Testis (tissue), 3 donors: ENCODE data around the gene C20orf141. TPM values are rescaled to one million over a fixed set of nuclear protein-coding genes. Genes with fewer than 3 reads are reported as not detected.
"Not testable (repeated sequence)": the region's sequence is repeated elsewhere in the genome, so short reads cannot be mapped to it uniquely, and the experiment has no call there.

Experiments
- DNase-seq: peaks from one replicate; pipeline ENCODE4 v3.0.0-alpha.2; 2019
- H3K27ac ChIP-seq, 2 donors: fragments of 200-600 bp; sonication (generic); one replicate each; pipeline ENCODE4 v1.5.1; 2019
- H3K27me3 ChIP-seq: fragments of 200-600 bp; sonication (generic); one replicate; pipeline ENCODE4 v1.5.1; 2019
- H3K36me3 ChIP-seq: fragments of 200-600 bp; sonication (generic); one replicate; pipeline ENCODE4 v1.5.1; 2017; ENCODE audit warnings: low read depth; ENCODE audit errors: missing control alignments
- H3K4me1 ChIP-seq: fragments of 200-600 bp; sonication (generic); one replicate; pipeline ENCODE4 v1.5.1; 2019
- H3K4me3 ChIP-seq, 2 donors: fragments of 200-600 bp; sonication (generic); one replicate each; pipeline ENCODE4 v1.5.1; 2017 to 2019
- H3K9me3 ChIP-seq: fragments of 200-600 bp; sonication (generic); one replicate; pipeline ENCODE4 v1.5.1; 2017
- CTCF ChIP-seq, 3 experiments: fragments of 450-650 bp in 2 of 3; fragments of 200-600 bp in 1 of 3; sonication (generic) in 1 of 3; IDR thresholded peaks; one replicate each; pipeline ENCODE4 v1.5.1; 2016 to 2019; ENCODE audit warnings: antibody characterized with exemption in 3 of 3, mild to moderate bottlenecking in 2 of 3, moderate library complexity in 1 of 3
- POLR2A ChIP-seq: fragments of 450-650 bp; IDR thresholded peaks from one replicate; pipeline ENCODE4 v1.6.1; 2017; ENCODE audit warnings: antibody characterized with exemption, mild to moderate bottlenecking, moderate library complexity
- WGBS, 2 donors: methylation state at CpG; one replicate each; pipeline ENCODE4 v1.1.5; 2018; 5-methylcytosine and 5-hydroxymethylcytosine counted together
- intact Hi-C: fragments of 100-400 bp; cut with DNase I; formaldehyde crosslinking; loops from one replicate; pipeline ENCODE4 v1.15.1; 2023; ENCODE audit warnings: low total_unique reads
- polyA plus RNA-seq: library from polyadenylated mRNA; stranded (reverse); fragments of 350-450 nt; fragmentation: Illumina TruSeq; extraction: RNeasy Lipid Tissue Mini Kit (QIAGEN cat#74804); gene quantifications from one replicate; pipeline ENCODE4 v1.2.3, GENCODE V29; 2014; ENCODE audit warnings: low read depth, low replicate concordance; ENCODE audit not compliant: insufficient read depth
- total RNA-seq, 2 donors: library from RNA; depleted of rRNA; stranded (reverse); fragments of >200 nt; gene quantifications; one replicate each; pipeline ENCODE4 v1.2.3, GENCODE V29; 2016

Gene C20orf141
- total and polyA plus RNA-seq, 3 donors from 2014 or later: 53.6 to 177 (median 154) TPM

GRCh38 chr20:2825761-2826160, 11.0 kb downstream of the C20orf141 start:
- H3K27me3 ChIP-seq: no peaks in the 10 kb centered on the region
- no peaks in the 10 kb centered on the region for H3K4me1 ChIP-seq
- no peak for TF ChIP-seq CTCF (IDR thresholded peaks at IDR 0.05)
- no peak for TF ChIP-seq POLR2A
- WGBS, 2 donors: 93 to 94% methylated on average over 2 of the region's 2 CpGs
- H3K4me3 ChIP-seq: no peak overlapping the region
- no peak for DNase-seq
- no peak overlapping the region for H3K27ac ChIP-seq
- intact Hi-C loops: no loop called here
- no peaks in the 10 kb centered on the region for H3K9me3 ChIP-seq
- no peaks in the 10 kb centered on the region for H3K36me3 ChIP-seq

- H3K4me3 ChIP-seq: no peak overlapping the region
- WGBS, 2 donors: 95 to 97% methylated on average over 4 of the region's 4 CpGs
- DNase-seq: no peak
- no peaks in the 10 kb centered on the region for H3K4me1 ChIP-seq
- H3K27ac ChIP-seq: no peak overlapping the region
- no peaks in the 10 kb centered on the region for H3K27me3 ChIP-seq
- TF ChIP-seq POLR2A (no peak), CTCF (IDR thresholded peaks at IDR 0.05) (no peak)
- H3K36me3 ChIP-seq: no peaks in the 10 kb centered on the region
- no peaks in the 10 kb centered on the region for H3K9me3 ChIP-seq
- intact Hi-C loops: no loop called here
Measured at GRCh38 chr20:2826655-2827054, 11.9 kb downstream of the C20orf141 start.

- H3K27ac ChIP-seq: no peak overlapping the region
- DNase-seq: peak; percentile 4
- no peaks in the 10 kb centered on the region for H3K4me1 ChIP-seq
- intact Hi-C loops: no loop called here
- H3K4me3 ChIP-seq: no peak overlapping the region
- H3K36me3 ChIP-seq: no peaks in the 10 kb centered on the region
- H3K9me3 ChIP-seq: no peaks in the 10 kb centered on the region
- H3K27me3 ChIP-seq: no peaks in the 10 kb centered on the region
- 76 to 78% methylated on average over 6 of the region's 6 CpGs for WGBS, 2 donors
- no peak for TF ChIP-seq CTCF (IDR thresholded peaks at IDR 0.05)
- no peak for TF ChIP-seq POLR2A
Measured at GRCh38 chr20:2829376-2829775, 14.6 kb downstream of the C20orf141 start.

GRCh38 chr20:2831206-2831605, 16.4 kb downstream of the C20orf141 start:
- H3K36me3 ChIP-seq, H3K4me3 ChIP-seq, DNase-seq, H3K27me3 ChIP-seq, H3K27ac ChIP-seq, H3K9me3 ChIP-seq, H3K4me1 ChIP-seq, intact Hi-C loops: not testable (repeated sequence)
- WGBS, 2 donors: 80 to 84% methylated on average over 7 of the region's 7 CpGs

GRCh38 chr20:2833761-2834160, 19.0 kb downstream of the C20orf141 start:
- H3K4me3 ChIP-seq: no peak overlapping the region
- WGBS, 2 donors: 69 to 80% methylated on average over 1 of the region's 1 CpG
- no peak for TF ChIP-seq POLR2A
- TF ChIP-seq CTCF (IDR thresholded peaks at IDR 0.05): no peak

More at GRCh38 chr20:2833761-2834160, 19.0 kb downstream of the C20orf141 start:
- Histone ChIP-seq H3K27ac (no peak overlapping the region), H3K9me3 (no peaks in the 10 kb centered on the region), H3K4me1 (no peaks in the 10 kb centered on the region), H3K27me3 (no peaks in the 10 kb centered on the region), H3K36me3 (no peaks in the 10 kb centered on the region)
- intact Hi-C loops: no loop called here
- DNase-seq: no peak
